HG02938 (cell line): ENCODE results near the gene FRS3.
A peak's percentile ranks its signal among the peaks of the same experiment; 100 is the strongest.
"Not testable (repeated sequence)": the region's sequence is repeated elsewhere in the genome, so short reads cannot be mapped to it uniquely, and the experiment has no call there.

ENCODE experiments used
- ATAC-seq: cut with Tn5 transposase; IDR thresholded peaks from one replicate; pipeline ENCODE4 v1.9.1; 2021; ENCODE audit warnings: mild to moderate bottlenecking, moderate library complexity; ENCODE audit not compliant: unreplicated experiment

The FRS3 gene

GRCh38 chr6:41779788-41780550, at the start of gene FRS3:
TSS of gene FRS3 (minus strand) at chr6:41779900. CDS start at chr6:41776987, 2,913 bp downstream.
- peak; percentile 97 for ATAC-seq

DNA sequence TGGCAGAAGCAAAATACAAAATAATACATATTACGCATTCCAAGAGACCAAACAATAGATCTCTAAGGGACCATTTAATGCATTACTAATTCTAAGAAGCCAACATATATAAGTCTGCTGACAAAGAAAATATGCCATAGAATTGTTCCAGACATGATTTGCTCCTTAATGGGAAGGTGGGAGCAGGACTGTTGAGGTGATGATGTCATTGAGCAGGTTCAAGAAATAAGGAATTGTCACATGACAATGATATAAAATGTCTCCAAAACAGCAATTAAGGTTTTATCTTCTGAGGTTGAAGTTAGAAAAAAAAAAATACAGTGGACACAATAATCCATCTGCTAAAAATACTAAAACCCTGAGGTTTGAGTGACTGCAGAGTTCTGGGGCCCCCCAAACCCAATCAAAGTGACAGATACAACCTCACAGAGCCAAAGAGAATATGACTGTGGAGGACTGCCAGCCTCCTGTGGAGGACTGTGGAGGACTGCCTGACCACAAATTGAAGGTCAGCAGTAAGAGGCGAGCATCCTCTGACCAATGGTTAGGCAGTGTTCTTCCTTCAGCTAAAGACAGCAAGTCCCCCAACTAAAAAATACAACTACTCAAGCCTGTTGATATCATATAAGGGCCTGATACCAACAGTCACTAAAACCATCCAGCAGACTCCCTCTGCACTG, 46.8 kb upstream of the FRS3 start:
- no peak for ATAC-seq

DNA sequence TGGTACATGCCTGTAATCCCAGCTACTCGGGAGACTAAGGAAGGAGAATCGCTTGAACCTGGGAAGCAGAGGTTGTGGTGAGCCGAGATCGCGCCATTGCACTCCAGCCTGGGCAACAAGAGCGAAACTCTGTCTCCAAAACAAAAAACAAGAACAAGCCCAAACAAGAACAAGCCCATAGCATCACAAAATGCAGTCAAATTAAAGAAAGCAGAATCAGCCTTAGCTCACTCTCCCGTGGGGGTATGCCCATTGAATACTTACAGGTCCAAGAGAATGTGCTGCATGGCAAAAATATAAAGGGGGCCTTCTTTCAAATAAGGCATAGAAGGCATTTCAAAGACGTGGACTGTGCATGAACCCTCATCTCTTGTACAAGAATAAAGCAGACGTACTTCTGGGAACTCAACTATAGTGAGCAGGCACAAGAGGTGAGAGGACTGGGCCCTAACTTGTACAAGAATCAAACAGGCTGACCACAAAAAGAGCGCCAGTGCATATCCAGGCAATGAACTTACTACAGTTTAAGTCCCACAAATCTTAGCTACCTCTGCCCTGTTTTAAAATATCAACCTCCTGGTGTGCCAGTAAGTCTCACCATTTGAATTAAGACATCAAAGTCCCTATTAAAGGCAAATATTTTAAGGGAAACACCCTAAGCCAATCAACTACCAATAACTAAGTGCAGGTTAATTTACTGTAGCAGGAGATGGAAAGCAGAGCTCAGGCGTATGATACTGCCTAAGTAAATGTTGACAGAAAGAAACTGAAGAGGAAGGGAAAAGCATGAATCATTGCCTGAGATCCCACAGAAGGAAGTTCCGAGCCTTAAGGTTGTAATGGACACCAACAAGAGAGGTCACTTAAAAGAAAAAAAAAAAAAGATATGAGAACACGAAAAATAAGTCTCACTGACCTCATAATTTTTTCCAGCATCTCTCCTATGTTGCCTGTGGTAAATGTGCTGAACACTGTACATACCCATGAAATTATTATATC, 45.2 kb upstream of the FRS3 start:
- ATAC-seq: no peak

- ATAC-seq: no peak
Measured at GRCh38 chr6:41823178-41823577, 43.5 kb upstream of the FRS3 start.

GRCh38 chr6:41822021-41822420, 42.3 kb upstream of the FRS3 start:
- ATAC-seq: no peak

GRCh38 chr6:41821266-41821665, 41.6 kb upstream of the FRS3 start:
- no peak for ATAC-seq

- no peak for ATAC-seq
Measured at GRCh38 chr6:41818271-41819054, 38.8 kb upstream of the FRS3 start.

- ATAC-seq: no peak
Measured at GRCh38 chr6:41815587-41815986, 35.9 kb upstream of the FRS3 start.

DNA sequence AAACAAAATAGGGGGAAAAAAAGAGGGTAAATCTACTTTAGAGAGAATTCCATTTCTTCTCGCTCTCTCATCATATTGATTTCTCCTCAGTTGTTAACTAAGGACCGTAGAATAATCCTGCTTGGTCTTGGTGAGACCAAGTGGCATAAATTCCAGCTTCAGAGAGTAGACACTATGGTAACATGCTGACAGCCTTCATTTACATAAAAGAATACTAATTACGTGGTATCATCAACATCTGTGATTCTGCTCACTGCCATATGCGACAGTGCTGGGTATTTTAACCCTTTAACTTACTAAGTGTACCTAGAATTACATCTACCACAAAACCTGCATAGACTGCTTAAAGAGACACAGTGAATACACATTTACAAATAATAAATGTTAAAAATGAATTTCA, 34.9 kb upstream of the FRS3 start:
- ATAC-seq: no peak

DNA sequence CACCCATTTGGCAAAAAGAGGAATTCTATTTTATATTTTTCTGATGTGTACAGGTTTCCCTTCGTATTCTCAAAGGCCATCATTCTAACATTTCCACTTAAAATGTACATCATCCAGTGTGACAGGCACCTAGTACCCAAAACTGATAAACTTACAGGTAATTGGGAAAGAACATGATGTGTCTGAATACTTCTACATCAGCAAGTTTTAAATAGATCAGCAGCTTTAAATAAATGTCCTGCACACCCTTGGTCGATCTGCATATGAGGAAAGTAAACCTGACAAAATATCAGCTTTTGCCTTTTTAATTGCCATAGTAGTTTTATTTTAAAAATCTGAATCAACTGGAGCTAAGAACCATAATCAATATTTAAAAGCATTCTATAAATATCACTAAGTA, 34.3 kb upstream of the FRS3 start:
- ATAC-seq: no peak

- no peak for ATAC-seq
Measured at GRCh38 chr6:41813469-41813868, 33.8 kb upstream of the FRS3 start.

DNA sequence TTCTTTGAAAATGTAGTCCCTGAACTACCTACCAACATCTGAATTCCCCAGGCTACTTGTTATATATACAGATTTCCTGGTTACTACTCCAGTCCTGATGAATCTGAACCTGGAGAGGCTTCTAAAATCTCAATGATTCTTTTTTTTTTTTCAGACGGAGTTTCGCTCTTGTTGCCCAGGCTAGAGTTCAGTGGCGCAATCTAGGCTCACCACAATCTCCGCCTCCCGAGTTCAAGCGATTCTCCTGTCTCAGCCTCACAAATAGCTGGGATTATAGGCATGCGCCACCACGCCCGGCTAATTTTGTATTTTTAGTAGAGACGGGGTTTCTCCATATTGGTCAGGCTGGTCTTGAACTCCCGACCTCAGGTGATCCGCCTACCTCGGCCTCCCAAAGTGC, 32.2 kb upstream of the FRS3 start:
- not testable (repeated sequence) for ATAC-seq

- no peak for ATAC-seq
Measured at GRCh38 chr6:41811095-41811494, 31.4 kb upstream of the FRS3 start.

DNA sequence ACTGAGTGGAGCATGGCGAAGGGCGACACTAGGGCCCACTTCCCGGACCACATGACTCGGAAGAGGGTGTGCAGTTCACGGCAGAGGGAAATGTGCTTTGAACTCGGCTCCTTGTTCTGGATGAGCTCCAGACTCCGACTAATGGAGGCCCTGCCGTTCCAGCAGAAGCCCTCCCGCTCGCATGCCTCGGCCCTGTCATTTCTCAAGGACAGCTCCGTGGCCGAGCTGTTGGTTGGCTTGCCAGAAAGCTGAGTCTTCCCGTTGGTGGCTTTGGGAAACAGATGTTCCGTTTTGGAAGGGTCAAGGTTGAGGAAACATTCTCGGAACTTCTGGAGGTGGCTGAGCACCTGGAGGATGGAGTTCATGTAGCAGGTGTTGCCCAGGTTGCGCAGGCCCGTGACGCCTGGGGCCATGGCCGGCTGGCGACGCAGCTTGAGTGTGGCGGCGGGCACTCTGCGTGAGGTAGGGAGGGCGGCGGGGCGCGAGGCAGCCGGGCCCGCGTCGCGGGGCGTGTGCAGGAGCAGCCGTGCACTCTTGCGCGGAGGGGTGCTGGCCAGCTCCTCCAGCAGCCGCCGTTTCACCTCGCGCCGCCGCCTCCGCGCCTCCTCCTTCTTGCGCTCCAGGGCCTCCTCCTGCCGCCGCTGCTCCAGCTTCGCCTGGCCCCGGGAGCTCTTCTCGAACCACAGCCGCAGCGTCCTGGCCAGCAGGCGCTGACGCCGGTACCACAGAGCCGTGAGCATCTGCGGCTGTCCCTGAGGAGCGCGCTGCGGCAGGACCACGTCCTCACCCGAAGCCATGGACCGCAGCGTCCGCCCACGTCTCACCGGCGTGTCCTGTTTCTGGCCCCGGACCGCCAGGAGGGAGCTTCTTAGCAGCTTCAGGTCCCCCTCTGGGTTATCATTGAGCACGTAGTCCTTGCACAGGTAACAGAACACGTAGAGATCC, 26.4 kb upstream of the FRS3 start:
- no peak for ATAC-seq

- ATAC-seq: no peak
Measured at GRCh38 chr6:41801380-41801779, 21.7 kb upstream of the FRS3 start.

DNA sequence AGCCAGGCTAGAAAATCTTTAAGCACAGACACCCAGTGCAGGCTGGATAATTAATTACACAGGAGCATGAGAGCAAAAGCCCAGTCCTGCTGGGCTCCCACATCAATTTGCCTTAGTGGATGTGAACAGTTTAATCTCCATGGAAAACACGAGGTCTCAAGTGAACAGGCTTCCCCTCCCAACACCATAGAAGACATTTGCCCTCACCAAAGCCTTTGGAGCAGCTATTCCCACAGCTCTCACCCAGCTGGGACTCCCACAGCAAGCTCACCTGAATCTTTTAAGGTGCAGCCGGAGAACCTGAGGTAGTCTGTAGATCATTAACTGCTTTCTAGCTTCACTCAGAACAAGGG, 19.8 kb upstream of the FRS3 start:
- no peak for ATAC-seq

- no peak for ATAC-seq
Measured at GRCh38 chr6:41798901-41799558, 19.3 kb upstream of the FRS3 start.

DNA sequence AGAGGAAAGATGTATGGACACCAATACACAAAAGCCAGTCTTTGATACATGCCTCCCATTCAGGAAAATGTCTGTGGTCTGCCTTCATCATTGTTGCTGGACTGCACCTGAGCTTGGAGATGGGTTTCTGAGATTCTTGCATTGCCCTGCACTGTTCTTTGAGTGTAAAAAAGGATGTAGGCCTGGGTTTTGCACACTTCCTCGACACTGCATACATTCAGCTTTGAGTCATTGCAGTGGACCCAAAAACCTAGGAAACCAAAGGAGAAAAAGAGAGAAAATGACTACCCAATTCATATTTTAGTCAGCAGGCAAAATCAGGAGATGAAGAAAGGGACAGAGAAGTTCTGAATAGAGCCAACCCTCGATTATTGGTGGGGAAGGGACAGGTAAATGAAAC, 16.8 kb upstream of the FRS3 start:
- no peak for ATAC-seq

- ATAC-seq: no peak
Measured at GRCh38 chr6:41791984-41792383, 12.3 kb upstream of the FRS3 start.
